ENCODE results near the gene IL26. TPM values are rescaled to one million over a fixed set of nuclear protein-coding genes. Genes with fewer than 3 reads are reported as not detected.

Gene IL26
- total and polyA plus RNA-seq, 12 donors: not detected

- Histone ChIP-seq H3K36me3 (no peaks in the 10 kb centered on the region), H3K4me3 (no peak overlapping the region), H3K4me1 (peaks cover 0 to 14% (median 0%) of the 10 kb centered on the region in 9 donors), H3K9me3 (no peaks in the 10 kb centered on the region), H3K27ac (no peak overlapping the region), H3K27me3 (peaks cover 0 to 4% (median 0%) of the 10 kb centered on the region in 7 donors)
- intact Hi-C loops (cut with DNase I): no loop called here
- no peak for DNase-seq
- 89 to 93% methylated on average over 7 of the region's 7 CpGs for WGBS, 2 donors
- no peak for ATAC-seq
- TF ChIP-seq CTCF (IDR thresholded peaks at IDR 0.05): no peak
Observed at GRCh38 chr12:68264158-68264855, 38.7 kb upstream of the IL26 start.

GRCh38 chr12:68263366-68263765 is 37.8 kb upstream of the IL26 start:
- peaks cover 0 to 10% (median 0%) of the 10 kb centered on the region in 9 donors for H3K4me1 ChIP-seq
- no peak for TF ChIP-seq CTCF (IDR thresholded peaks at IDR 0.05)
- peaks cover 0 to 6% (median 0%) of the 10 kb centered on the region in 7 donors for H3K27me3 ChIP-seq
- ATAC-seq (no peak), DNase-seq (no peak)
- H3K9me3 ChIP-seq: no peaks in the 10 kb centered on the region
- no peak overlapping the region for H3K4me3 ChIP-seq
- no peak overlapping the region for H3K27ac ChIP-seq
- no peaks in the 10 kb centered on the region for H3K36me3 ChIP-seq
- 76 to 80% methylated on average over 1 of the region's 1 CpG for WGBS, 2 donors
- intact Hi-C loops (cut with DNase I): no loop called here

GRCh38 chr12:68261896-68262295 is 36.3 kb upstream of the IL26 start:
- Histone ChIP-seq H3K4me3 (no peak overlapping the region), H3K9me3 (no peaks in the 10 kb centered on the region), H3K36me3 (no peaks in the 10 kb centered on the region), H3K27ac (no peak overlapping the region), H3K4me1 (no peaks in the 10 kb centered on the region), H3K27me3 (peaks cover 0 to 9% (median 0%) of the 10 kb centered on the region in 7 donors)
- ATAC-seq: no peak
- TF ChIP-seq CTCF (IDR thresholded peaks at IDR 0.05): no peak
- intact Hi-C loops (cut with DNase I): no loop called here
- no peak for DNase-seq

- H3K9me3 ChIP-seq: no peaks in the 10 kb centered on the region
Observed at GRCh38 chr12:68260153-68260552, 34.5 kb upstream of the IL26 start.

More at GRCh38 chr12:68260153-68260552, 34.5 kb upstream of the IL26 start:
- H3K27me3 ChIP-seq: peaks cover 0 to 9% (median 0%) of the 10 kb centered on the region in 7 donors
- intact Hi-C loops (cut with DNase I): no loop called here
- no peak overlapping the region for H3K4me3 ChIP-seq
- TF ChIP-seq CTCF (IDR thresholded peaks at IDR 0.05): no peak
- ATAC-seq (no peak), DNase-seq (no peak)
- no peaks in the 10 kb centered on the region for H3K36me3 ChIP-seq
- H3K27ac ChIP-seq: no peak overlapping the region
- 74 to 89% methylated on average over 3 of the region's 3 CpGs for WGBS, 2 donors
- H3K4me1 ChIP-seq: no peaks in the 10 kb centered on the region

All from heart right ventricle (tissue), 16 donors.